Measurements from ENCODE around the gene NFIX. TPM values are rescaled to one million over a fixed set of nuclear protein-coding genes. Genes with fewer than 3 reads are reported as not detected.

The NFIX gene
- polyA plus RNA-seq, 3 donors: 0.25 to 3.7 (median 0.90) TPM

- Histone ChIP-seq H3K36me3 (replicated peaks in 1 of 2; ENCODE audit: control insufficient read depth in 1 of 2, insufficient read depth in 2 of 2, low read length in 2 of 2) (no peaks in the 10 kb centered on the region), H3K27me3 (ENCODE audit: control insufficient read depth in 2 of 2, insufficient read depth in 2 of 2, low read length in 2 of 2) (peaks cover 0 to 11% of the 10 kb centered on the region in 2 donors), H3K4me2 (replicated peaks; ENCODE audit: extremely low read depth, low read length, poor library complexity, severe bottlenecking) (no peak overlapping the region), H3K79me2 (ENCODE audit: insufficient read depth, low read length) (no peaks in the 10 kb centered on the region), H3K27ac (ENCODE audit: low read depth in 1 of 2, low read length in 2 of 2) (no peak overlapping the region), H3K9ac (ENCODE audit: insufficient read depth, low read length, poor library complexity, severe bottlenecking) (no peak overlapping the region), H3K4me1 (ENCODE audit: control insufficient read depth in 1 of 2, insufficient read depth in 2 of 2, low read length in 2 of 2) (peaks cover 13 to 16% of the 10 kb centered on the region in 2 donors), H3K4me3 (replicated peaks in 1 of 3; ENCODE audit: low read depth in 2 of 3, low read length in 3 of 3) (no peak overlapping the region), H3K9me3 (replicated peaks in 1 of 2; ENCODE audit: control insufficient read depth in 1 of 2, insufficient read depth in 1 of 2, low read length in 2 of 2) (no peaks in the 10 kb centered on the region), H2AFZ (ENCODE audit: insufficient read depth, low read depth, low read length, poor library complexity, severe bottlenecking) (no peak overlapping the region), H4K20me1 (ENCODE audit: insufficient read depth, low read length) (peaks cover 4% of the 10 kb centered on the region)
- intact Hi-C loops (cut with micrococcal nuclease): no loop called here
- Mint-ChIP-seq H3K27me3 (ENCODE audit: low read depth in 3 of 3) (peaks cover 21 to 32% (median 27%) of the 10 kb centered on the region in 3 donors), H3K4me1 (peaks cover 14% of the 10 kb centered on the region), H3K4me3 (no peak overlapping the region), H3K36me3 (no peaks in the 10 kb centered on the region), H3K27ac (no peak overlapping the region), H3K9me3 (peaks cover 0 to 4% (median 0%) of the 10 kb centered on the region in 7 donors)
- TF ChIP-seq, protein P1, sequence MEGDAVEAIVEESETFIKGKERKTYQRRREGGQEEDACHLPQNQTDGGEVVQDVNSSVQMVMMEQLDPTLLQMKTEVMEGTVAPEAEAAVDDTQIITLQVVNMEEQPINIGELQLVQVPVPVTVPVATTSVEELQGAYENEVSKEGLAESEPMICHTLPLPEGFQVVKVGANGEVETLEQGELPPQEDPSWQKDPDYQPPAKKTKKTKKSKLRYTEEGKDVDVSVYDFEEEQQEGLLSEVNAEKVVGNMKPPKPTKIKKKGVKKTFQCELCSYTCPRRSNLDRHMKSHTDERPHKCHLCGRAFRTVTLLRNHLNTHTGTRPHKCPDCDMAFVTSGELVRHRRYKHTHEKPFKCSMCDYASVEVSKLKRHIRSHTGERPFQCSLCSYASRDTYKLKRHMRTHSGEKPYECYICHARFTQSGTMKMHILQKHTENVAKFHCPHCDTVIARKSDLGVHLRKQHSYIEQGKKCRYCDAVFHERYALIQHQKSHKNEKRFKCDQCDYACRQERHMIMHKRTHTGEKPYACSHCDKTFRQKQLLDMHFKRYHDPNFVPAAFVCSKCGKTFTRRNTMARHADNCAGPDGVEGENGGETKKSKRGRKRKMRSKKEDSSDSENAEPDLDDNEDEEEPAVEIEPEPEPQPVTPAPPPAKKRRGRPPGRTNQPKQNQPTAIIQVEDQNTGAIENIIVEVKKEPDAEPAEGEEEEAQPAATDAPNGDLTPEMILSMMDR (IDR thresholded peaks at IDR 0.05): no peak
- no peak for DNase-seq
- 87% methylated on average over 3 of the region's 15 CpGs for WGBS (ENCODE audit: insufficient coverage)
These were observed 61.9 kb downstream of the NFIX start for GRCh38 chr19:13057147-13057572.

DNA sequence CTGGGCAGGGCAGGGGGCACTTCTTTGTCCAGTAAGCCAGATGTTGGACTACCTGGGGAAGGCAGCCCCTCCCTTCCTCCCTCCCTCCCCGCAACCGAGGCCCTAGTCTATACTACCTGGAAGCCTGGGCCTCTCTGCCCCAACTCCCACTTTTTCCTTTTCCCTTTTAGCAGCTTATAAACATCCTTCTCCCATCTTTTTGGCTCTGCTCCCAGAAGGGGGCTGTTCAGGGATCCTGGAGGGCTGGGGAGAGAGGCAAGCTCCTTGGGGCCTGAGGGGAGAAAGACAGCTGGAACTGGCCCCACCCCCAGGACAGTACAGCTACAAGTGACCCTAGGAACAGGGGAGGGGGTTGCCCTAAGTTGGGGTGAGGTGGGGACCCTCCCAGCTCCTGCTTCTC lies 62.5 kb downstream of the NFIX start:
- Histone ChIP-seq H2AFZ (ENCODE audit: insufficient read depth, low read depth, low read length, poor library complexity, severe bottlenecking) (no peak overlapping the region), H3K4me3 (replicated peaks in 1 of 3; ENCODE audit: low read depth in 2 of 3, low read length in 3 of 3) (no peak overlapping the region), H3K4me2 (replicated peaks; ENCODE audit: extremely low read depth, low read length, poor library complexity, severe bottlenecking) (no peak overlapping the region), H3K4me1 (ENCODE audit: control insufficient read depth in 1 of 2, insufficient read depth in 2 of 2, low read length in 2 of 2) (peaks cover 13 to 16% of the 10 kb centered on the region in 2 donors), H3K27me3 (ENCODE audit: control insufficient read depth in 2 of 2, insufficient read depth in 2 of 2, low read length in 2 of 2) (peaks cover 0 to 12% of the 10 kb centered on the region in 2 donors), H3K36me3 (replicated peaks in 1 of 2; ENCODE audit: control insufficient read depth in 1 of 2, insufficient read depth in 2 of 2, low read length in 2 of 2) (no peaks in the 10 kb centered on the region), H3K79me2 (ENCODE audit: insufficient read depth, low read length) (no peaks in the 10 kb centered on the region), H3K27ac (ENCODE audit: low read depth in 1 of 2, low read length in 2 of 2) (no peak overlapping the region), H3K9ac (ENCODE audit: insufficient read depth, low read length, poor library complexity, severe bottlenecking) (no peak overlapping the region), H4K20me1 (ENCODE audit: insufficient read depth, low read length) (no peaks in the 10 kb centered on the region), H3K9me3 (replicated peaks in 1 of 2; ENCODE audit: control insufficient read depth in 1 of 2, insufficient read depth in 1 of 2, low read length in 2 of 2) (no peaks in the 10 kb centered on the region)
- TF ChIP-seq, protein P1 (IDR thresholded peaks at IDR 0.05): no peak
- H3K27me3 Mint-ChIP-seq (ENCODE audit: low read depth in 3 of 3): peaks cover 18 to 28% (median 26%) of the 10 kb centered on the region in 3 donors
- no peak for DNase-seq
- no peaks in the 10 kb centered on the region for H3K36me3 Mint-ChIP-seq
- no peak overlapping the region for H3K4me3 Mint-ChIP-seq
- H3K9me3 Mint-ChIP-seq: peaks cover 0 to 4% (median 0%) of the 10 kb centered on the region in 7 donors
- intact Hi-C loops (cut with micrococcal nuclease): no loop called here
- H3K4me1 Mint-ChIP-seq: peaks cover 14% of the 10 kb centered on the region
- 100% methylated on average over 1 of the region's 2 CpGs for WGBS (ENCODE audit: insufficient coverage)
- H3K27ac Mint-ChIP-seq: no peak overlapping the region
